Activated CD4-positive, alpha-beta T cell treated with anti-CD3 and anti-CD28 coated beads, Interleukin-2, amount 50 U/mL, for 24 hours (primary cell): ENCODE results near the gene HOXC12.

Experiments used
- DNase-seq, 2 donors: peaks; one replicate each; pipeline ENCODE4 v3.0.0-alpha.2; 2020; ENCODE audit warnings: low read depth in 1 of 2, low spot score in 1 of 2

The HOXC12 gene

DNA sequence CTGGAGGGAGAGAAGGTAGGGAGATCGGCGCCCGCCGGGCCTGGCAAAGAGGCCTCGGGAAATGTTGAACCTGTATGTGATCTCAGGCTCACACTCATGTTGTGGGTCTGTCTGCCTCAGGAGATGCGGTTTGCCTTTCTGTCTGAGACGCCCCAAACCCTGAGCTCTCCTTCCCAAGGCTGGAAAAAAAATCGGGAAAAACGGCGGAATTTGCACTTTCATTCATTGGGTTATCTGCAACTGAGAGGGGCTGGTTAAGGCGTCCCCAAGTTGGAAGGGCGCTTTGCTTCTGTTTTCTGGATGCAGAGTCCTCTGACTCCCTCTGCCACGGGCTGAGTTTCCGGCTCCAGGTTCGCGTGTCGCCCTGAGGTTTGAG, 40.3 kb downstream of the HOXC12 start:
- DNase-seq: no peak

DNA sequence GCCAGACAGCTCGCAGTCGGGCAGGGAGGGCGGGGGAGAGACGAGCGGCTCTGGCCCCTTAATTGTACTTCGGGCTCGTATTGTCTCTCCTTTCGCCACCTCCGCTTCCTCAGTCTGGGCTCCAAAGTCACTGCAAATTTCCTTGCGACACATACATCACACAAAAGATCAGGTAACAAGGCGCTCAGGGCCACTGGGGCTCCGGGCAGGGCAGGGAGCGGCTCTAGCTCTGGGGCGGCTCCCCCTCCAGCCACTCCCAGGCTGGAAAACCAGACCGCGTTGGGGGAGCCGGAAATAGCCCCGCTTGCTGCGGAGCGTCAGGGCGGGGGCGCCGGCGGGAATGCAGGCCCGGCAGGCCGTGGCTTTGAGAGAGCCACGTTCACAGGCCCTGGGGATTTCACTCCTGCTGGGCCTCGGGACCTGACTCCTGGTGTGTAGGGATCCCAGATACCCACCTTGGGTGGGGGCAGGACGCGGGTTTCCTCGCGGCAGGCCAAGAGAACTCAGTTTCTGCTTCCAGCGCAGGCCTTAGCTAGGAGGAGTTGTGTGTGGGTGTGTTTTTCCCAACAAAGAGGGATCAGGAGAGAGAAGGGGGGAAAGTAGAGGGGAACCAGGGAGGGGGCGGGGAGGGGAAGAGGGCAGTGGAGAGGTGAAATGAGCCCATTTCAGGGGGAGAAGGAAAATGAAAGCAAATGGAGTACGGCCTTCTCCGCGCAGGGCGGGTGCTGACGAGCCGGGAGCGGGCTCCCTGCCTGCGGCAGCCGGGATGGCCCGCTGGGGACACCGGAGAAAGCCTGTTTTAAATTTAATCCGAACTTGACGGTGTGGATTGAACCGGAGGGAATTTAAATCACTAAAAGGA, 40.9 kb downstream of the HOXC12 start:
- DNase-seq: no peak

DNA sequence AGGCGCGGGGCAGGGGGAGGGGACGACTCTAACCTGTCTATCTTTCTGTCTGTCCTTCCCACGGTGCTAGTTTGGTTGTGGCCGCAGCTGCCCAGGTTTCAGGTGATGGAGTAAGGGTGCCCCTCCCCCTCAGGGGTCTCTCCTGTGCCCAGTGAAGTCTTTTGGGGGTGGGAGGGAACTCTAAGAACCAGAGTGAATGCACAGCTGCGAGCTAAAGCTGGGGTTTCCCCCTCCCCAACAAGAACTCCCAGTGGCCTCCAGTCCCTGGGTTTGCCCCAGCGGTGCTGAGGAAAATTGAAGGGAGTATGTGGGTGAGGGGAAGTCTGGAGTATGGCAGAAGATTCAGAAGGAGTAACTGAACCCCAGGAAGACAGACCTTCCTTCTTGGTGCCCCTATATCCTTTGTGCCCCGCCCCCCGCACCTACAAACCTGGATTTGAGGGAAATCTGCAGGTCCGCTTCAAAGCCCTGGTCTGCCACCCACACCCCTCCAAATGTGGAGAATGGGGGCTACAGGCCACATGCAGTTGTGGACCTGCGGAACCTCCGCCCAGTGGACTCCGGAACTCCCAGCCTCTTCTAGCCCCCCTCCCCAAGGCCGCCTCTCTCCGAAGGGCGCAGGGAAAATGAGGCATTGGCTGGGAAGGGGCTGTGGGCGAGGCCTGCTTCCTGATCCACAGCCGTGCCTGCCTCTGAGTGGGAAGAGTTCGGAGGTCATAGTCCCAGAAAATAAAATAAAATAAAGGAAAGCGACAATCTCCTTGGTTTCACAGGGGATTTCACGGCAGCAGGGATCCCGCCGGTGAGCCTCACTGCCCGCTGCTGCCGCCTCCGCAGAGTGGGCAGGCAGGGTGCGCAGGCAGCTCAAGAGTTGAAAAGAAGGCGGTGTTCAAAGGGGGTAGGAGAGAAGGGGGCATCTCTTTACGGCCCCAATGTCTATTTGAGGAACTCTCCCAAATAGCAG, 41.8 kb downstream of the HOXC12 start:
- no peak for DNase-seq

DNA sequence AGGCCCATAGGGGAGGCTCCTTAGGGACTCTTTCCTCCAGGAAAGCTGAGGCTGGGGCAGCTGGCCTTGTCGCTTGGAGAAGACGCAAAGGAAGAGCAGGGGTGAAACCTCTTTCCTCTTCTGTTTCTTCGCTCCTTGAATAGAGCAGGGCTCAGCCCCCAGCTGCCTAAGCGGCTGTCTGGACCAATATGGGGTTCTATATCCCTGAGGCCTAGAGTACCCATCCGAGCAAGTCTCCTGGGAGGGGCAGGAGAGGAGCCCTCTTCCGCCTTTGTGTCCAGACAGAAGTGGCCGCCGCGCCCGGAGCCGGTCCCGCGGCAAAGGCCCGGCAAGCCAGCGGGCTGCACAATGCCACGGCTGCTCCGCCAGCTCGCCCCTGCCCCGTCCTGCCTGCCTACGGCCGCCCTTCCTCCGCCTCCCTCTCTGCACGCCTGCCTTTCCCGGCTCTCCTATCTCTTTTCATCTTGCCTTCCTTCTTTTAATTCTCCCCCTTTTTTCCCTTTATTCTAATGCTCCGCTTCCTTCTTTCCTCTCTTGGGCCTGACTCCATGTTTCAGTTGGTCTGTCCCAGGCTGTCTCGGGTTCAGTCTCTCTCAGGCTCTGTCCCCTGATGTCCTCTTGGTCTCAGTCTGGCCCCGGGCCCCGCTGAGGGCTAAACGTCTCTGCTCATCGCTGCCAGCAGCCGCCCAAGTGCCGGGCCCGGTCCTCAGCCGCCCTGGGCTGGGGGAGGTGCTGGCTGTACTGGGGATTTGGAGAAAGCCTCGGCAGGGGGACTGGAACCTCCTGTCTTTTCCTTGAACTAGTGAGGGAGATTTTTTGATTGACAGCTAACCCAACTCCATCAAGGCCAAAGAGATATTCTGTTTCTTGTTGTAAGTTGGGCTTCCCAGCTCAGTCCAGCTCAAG, 42.8 kb downstream of the HOXC12 start:
- DNase-seq: no peak

DNA sequence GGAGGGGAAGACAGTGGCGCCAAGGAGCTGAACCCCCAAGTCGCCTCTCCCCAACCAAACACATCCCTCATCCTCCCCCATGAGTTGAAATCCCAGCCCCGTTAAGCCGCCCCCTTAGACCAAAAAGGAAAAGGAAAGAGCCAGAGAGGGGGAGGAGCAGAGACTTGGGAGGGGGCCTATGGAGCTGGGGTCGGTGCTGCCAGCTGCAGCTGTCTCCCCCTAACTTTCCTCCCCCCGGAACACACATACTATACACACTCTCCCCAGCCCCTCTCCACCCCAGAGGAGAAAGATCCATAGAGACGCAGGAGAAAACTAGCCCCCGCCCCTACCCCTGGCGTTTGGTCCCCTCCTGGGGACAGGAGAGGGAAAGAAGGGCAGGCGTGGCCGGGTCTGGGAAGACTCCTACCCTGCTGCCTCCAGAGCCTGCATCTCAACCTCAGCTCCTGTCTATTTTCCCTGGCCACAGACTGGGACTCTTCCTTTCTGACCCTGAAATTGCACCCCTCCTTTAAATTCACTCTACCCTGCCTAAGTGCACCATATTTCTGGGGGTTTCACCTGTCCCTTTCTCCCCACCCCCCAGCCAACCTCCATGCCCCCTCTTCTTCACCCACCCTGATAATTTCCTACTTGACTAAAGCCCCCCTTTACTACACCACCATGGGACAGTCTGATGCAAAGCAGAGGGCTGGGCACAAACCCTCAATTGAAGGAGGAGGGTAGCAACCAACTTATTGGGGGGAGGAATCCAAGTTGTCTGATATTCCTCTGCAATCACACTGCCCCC, 43.6 kb downstream of the HOXC12 start:
- no peak for DNase-seq

DNA sequence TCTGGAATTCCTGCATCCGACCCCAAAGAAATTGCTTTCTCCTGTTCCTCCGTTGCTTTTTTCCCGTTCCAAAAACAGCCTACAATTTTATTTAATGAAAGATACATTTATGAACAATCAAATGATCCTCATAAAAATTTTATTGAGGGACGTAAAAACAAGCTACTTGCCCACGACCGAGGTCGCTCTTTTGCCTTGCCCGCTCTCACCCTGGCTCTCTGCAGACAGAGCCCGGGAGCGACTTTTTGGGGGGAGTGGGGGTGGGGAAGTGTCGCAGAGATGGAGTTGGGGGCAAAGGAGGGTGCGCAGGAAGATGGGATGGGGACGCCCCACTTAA, 44.2 kb downstream of the HOXC12 start:
- no peak for DNase-seq

DNA sequence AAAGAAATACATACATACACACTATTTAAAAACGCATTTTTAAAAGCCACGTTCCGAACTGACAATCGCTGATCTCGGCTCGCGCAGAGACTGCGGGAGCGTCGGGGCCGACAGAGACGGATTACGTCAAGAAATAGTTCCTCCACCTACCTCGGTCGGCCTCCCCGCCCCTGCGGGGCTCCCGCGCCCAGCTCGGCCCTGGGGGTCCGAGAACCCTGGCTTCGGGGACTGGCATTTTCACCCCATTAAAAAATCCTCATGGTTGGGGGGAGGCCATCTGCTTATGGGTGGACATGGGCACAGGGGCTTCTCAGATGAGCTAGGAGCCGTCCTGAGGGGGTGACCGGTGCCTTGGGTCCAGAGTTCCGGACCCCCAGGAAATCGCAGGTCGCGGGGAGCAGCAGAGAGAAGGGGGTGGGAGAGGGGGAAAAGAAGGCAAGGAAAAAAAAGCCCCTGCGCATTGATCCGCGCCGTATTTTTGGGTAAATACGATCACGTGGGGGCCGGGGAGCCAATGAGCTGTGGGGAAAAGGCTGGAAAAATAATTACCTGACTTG, 44.9 kb downstream of the HOXC12 start:
- DNase-seq: no peak

DNA sequence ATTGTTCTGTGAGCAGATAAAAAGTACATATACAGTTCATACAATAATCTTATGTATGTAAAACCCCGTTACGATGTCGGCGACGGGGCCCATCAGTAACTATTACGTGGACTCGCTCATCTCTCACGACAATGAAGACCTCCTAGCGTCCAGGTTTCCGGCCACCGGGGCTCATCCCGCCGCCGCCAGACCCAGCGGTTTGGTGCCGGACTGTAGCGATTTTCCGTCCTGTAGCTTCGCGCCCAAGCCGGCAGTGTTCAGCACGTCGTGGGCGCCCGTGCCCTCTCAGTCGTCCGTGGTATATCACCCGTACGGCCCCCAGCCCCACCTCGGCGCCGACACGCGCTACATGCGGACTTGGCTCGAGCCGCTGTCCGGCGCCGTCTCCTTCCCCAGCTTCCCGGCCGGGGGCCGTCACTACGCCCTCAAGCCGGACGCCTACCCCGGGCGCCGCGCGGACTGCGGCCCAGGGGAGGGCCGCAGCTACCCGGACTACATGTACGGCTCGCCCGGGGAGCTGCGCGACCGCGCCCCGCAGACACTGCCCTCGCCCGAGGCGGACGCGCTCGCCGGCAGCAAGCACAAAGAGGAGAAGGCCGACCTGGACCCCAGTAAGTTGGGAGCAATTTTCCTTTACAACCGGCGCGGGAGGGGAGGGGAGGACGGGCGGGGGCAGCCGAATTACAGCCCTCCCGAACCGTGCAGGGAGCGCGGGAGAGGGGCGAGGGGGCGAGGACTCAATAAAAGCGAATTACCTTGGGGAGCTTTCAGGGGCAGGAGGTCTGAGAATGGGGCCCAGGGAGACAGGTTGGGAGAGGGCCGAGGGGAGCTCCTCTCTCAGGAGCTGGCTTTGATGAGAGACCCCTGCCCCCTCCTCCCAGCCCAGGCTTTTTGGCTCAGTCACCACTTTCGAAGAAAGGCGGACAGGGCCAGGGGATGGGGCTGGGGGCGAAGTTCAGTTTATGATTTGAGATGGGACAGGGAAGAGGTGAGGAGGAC, 45.7 kb downstream of the HOXC12 start, which contains the start of gene HOXC9:
HOXC9 (plus strand) TSS at position 46 of the 999 bp plus-strand sequence; CDS start at position 74, 28 bp downstream.
- DNase-seq: no peak

DNA sequence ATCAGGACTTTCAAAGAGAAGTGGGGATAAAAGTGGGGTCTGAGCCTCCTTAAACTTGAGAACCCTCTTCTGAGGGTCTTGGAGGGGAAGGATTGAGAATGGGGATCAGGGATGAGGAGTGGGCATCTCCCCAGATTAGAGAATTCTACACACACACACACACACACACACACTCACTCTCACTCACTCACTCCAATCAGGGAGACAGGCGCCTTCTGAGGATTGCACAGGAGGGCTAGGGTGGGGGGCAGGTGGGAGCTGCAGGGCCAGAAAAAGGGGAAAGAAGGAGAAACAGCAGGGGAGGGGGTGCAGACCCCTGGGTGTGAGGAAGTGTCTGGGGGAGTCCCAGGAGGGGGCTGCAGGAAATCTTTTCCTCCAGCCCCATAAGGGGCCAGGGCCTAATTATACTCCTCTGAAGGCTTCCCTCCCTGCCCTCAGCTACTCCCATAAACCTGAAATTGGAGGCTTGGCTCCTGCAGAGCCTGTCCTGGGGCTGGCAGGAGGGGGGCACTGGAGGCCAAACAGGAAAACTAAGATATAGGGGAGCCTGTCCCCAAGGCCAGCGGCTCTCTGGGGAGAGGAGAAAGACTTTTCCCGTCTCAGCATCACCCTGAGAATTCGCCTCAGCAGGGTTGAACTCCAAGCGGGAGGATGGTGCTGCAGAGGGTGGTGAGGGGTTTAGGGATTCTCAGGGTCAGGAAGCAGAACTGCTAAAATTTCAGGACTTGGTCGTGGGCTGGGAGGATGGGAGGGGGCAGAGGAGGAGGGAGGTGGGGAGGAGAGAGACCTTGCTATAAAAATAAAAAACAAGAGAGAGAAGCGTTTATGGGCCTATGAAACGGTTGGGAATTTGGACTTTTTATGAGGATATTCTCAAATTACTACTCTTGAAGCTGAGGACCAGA, 46.8 kb downstream of the HOXC12 start:
- DNase-seq: no peak

DNA sequence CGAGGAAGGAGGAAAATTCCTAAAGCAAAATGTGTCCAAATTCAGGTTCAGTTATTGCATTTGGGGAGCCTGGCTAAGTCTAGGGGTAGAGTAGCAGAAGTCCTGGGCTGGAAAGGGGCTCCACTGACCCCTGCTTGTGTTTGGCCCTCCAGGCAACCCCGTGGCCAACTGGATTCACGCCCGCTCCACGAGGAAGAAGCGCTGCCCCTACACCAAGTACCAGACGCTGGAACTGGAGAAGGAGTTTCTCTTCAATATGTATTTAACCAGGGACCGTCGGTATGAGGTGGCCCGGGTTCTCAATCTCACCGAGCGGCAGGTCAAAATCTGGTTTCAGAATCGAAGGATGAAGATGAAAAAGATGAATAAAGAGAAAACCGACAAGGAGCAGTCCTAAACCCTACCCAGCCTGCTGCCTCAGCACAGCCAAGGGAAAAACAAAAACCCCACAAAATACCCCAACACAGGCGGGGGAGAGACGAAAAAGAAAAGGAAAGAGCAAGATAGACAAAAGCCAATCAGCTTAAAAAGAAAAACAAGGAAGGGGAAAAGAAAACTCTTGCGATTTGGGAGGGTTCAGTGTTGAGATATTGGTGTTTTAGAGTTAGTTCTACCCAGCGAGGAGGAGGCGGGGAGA, 47.7 kb downstream of the HOXC12 start:
- no peak for DNase-seq

DNA sequence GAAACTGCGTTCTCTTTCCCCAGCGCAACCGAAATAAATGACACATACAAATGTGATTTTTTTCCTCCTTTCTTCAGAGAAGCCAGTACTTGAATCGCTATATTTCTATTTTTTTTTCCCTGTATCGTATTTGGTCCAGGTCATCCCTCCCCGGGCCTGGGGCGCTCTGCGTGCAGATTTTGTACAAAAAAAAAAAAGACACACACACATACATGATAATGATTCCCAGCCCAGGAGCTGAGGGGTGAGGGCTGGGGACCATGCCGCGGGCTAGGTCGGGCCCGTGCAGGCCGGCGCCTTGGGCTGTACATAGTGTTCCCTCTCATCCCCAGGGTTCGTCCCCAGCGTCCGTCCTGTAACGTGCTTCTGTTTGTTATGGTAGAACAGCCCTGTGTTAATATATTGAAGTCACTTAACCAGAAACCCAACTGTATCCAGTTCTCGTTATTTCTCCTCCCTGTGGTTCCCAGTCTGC, 48.2 kb downstream of the HOXC12 start:
- no peak for DNase-seq

DNA sequence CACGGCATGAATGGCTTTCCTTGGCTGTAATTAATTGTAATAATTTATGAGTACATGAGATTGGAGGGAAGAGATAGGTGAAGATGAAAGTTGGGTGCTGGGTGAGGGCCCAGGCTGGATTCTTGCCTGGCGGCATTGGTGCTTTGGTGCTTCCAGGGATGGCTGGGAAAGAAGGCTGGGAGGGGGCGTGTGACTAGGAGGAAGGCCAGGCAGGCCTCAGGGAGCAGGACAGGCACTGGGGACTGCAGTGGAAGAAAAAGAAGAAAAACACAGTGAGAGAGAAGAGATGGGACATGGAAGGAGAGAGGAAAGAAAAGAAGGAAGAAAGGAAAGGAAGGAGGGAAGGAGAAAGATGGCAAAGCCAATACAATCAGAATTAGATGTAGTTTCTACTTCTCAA, 48.9 kb downstream of the HOXC12 start:
- DNase-seq: no peak

DNA sequence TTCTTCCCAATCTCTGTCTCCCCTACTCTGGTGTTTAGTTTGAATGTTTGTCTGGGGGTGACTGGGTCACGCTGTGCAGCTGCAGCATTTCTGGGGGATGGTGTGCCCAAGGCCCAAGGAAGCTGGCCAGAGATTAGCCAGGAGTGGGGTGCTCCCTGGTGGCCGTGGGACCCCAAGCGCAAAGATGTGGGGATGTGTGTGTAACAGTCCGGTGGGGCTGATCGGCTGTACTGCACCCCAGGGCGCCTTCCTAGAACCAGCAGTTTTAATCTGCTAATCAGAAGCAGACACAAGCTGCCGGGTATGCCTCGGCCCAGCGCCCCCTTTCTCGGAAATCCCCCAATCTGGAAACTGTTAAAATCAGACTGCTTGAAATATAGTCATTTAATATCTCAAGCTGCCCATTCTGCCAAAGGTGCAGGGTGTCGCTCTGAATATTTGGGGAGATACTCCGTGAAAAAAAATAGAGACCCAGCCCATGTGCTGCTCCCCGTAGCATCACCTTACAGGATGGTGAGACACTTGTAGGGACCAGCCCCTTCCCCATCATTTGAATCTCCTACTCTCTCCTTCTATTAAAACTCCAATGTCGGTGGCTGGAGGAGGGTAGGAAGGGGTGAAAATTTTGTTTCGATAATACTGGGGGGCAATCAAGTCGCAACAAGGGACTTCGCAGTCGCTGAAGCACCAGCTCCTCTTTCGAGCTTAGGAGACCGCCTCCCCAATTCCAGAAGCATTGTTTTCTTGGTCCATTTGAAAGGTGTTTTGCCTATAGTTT, 49.5 kb downstream of the HOXC12 start:
- no peak for DNase-seq

DNA sequence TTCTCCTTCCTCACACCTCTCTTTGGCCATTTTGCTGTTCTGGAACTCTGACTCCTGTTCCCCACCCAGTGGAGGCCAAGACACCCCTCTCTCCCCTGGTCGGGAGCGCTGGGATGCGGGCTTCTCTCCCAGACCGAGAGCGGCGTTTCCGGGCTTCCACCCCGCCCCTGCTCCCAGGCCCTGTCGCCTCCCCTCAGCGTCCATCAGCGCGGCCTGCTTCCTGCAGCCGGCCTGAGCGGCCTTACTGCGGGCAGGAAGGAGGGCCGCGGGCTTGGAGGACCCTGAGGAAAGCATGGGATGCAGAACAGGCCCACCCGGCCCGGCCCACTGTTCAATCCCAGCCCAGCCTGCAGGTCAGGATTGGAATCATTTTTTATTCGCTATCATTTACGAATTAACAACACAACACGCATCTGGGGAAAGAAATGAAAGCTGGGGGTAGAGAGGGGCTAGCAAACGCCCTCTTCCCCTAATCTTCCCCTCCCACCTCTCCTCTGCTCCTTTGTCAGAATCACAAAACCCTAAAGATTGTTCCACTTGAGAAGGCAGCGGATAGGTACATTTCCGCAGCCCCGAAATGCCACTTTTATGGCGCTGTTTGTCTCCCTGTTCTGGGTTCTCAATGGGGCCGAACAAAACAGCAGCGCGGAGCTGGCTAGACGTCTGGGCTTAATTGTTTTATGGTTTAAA, 50.3 kb downstream of the HOXC12 start:
- DNase-seq: no peak

DNA sequence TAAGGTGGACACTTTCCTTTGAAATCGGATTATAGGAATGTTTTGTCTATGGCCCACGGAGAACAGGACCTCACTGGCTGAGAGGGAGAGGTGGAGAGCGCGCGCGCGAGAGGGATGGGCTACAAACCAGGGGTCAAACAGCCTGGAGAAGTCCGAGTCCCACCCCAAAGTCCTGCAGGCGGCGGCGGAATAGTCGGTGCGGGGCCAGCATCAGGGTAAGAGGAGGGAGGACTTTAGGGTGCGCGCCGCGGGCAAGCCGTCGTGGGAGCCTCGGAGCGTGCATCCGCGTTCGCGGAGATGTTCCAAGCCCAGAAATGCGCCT, 50.8 kb downstream of the HOXC12 start:
- no peak for DNase-seq
